Right lung (tissue), 5 donors: ENCODE measurements around the gene EYS. TPM values are rescaled to one million over a fixed set of nuclear protein-coding genes. Genes with fewer than 3 reads are reported as not detected.
A peak's percentile ranks its signal among the peaks of the same experiment; 100 is the strongest.

ENCODE experiments used
- DNase-seq, 2 donors: peaks; one replicate each; pipeline ENCODE4 v3.0.0-alpha.2; 2013
- polyA plus RNA-seq, 5 donors: library from polyadenylated mRNA; unstranded; fragments of 120-200 nt; gene quantifications; one replicate each; pipeline versions ENCODE4 v1.2.1 to v1.2.3, GENCODE V29; 2013; ENCODE audit warnings: inconsistent platforms in 1 of 5, low replicate concordance in 1 of 5; ENCODE audit not compliant: insufficient read length in 5 of 5, insufficient read depth in 1 of 5

EYS gene
- polyA plus RNA-seq, 5 donors = 0.28 to 0.72 (median 0.54) TPM

GRCh38 chr6:64330694-64331307 is 1376.2 kb downstream of the EYS start:
- DNase-seq = peak; percentile 21 to 39

GRCh38 chr6:64326939-64327338 is 1380.1 kb downstream of the EYS start:
- DNase-seq = no peak

- DNase-seq = no peak
These were observed 1381.9 kb downstream of the EYS start for GRCh38 chr6:64325093-64325492.

GRCh38 chr6:64310214-64310613 is 1396.8 kb downstream of the EYS start:
- DNase-seq = no peak

- no peak for DNase-seq
These were observed 1405.5 kb downstream of the EYS start for GRCh38 chr6:64301307-64302236.

- DNase-seq = no peak
These were observed 1407.8 kb downstream of the EYS start for GRCh38 chr6:64299176-64299575.

GRCh38 chr6:64294034-64294433 is 1413.0 kb downstream of the EYS start:
- no peak for DNase-seq

- DNase-seq = no peak
These were observed 1413.7 kb downstream of the EYS start for GRCh38 chr6:64293298-64293697.

GRCh38 chr6:64290867-64291266 is 1416.2 kb downstream of the EYS start:
- DNase-seq = no peak

GRCh38 chr6:64289931-64290330 is 1417.1 kb downstream of the EYS start:
- no peak for DNase-seq

- no peak for DNase-seq
These were observed 1418.7 kb downstream of the EYS start for GRCh38 chr6:64288351-64288750.

- no peak for DNase-seq
These were observed 1425.9 kb downstream of the EYS start for GRCh38 chr6:64281167-64281566.

GRCh38 chr6:64280569-64280968 is 1426.5 kb downstream of the EYS start:
- peak; percentile 34 to 53 for DNase-seq

GRCh38 chr6:64270083-64270482 is 1436.9 kb downstream of the EYS start:
- no peak for DNase-seq

GRCh38 chr6:64266351-64266821 is 1440.6 kb downstream of the EYS start:
- DNase-seq = no peak

GRCh38 chr6:64263778-64264177 is 1443.2 kb downstream of the EYS start:
- no peak for DNase-seq

- no peak for DNase-seq
These were observed 1447.7 kb downstream of the EYS start for GRCh38 chr6:64259372-64259771.

GRCh38 chr6:64258752-64259151 is 1448.3 kb downstream of the EYS start:
- no peak for DNase-seq

GRCh38 chr6:64258302-64258701 is 1448.7 kb downstream of the EYS start:
- no peak for DNase-seq

- DNase-seq = no peak
These were observed 1449.4 kb downstream of the EYS start for GRCh38 chr6:64257586-64257985.

GRCh38 chr6:64256483-64256882 is 1450.5 kb downstream of the EYS start:
- DNase-seq = no peak

GRCh38 chr6:64255000-64255399 is 1452.0 kb downstream of the EYS start:
- DNase-seq = no peak

- no peak for DNase-seq
These were observed 1452.5 kb downstream of the EYS start for GRCh38 chr6:64254558-64254957.
